Trophoblast cell (in vitro differentiated cells and primary cell): ENCODE results near the gene LYRM2.

Source experiments
- DNase-seq, 2 donors: peaks; one replicate each; pipeline ENCODE4 v3.0.0-alpha.2; 2016
- H2AFZ ChIP-seq: 2 replicates; pipeline ENCODE4 v1.6.1; 2013; ENCODE audit warnings: low read length, moderate library complexity, mild to moderate bottlenecking; ENCODE audit not compliant: insufficient read depth, poor library complexity
- H2AK5ac ChIP-seq: 2 replicates; pipeline ENCODE4 v1.6.1; 2013; ENCODE audit warnings: mild to moderate bottlenecking, low read length
- H2BK120ac ChIP-seq: 2 replicates; pipeline ENCODE4 v1.6.1; 2013; ENCODE audit warnings: low read length, mild to moderate bottlenecking, moderate library complexity; ENCODE audit not compliant: insufficient read depth, poor library complexity
- H2BK12ac ChIP-seq: 2 replicates; pipeline ENCODE4 v1.6.1; 2013; ENCODE audit warnings: mild to moderate bottlenecking, low read length, moderate library complexity
- H2BK5ac ChIP-seq: 2 replicates; pipeline ENCODE4 v1.6.1; 2013; ENCODE audit warnings: low read length, low read depth, moderate library complexity, mild to moderate bottlenecking; ENCODE audit not compliant: poor library complexity
- H3K14ac ChIP-seq: 2 replicates; pipeline ENCODE4 v1.6.1; 2013; ENCODE audit warnings: mild to moderate bottlenecking, low read length
- H3K18ac ChIP-seq: 2 replicates; pipeline ENCODE4 v1.6.1; 2013; ENCODE audit warnings: mild to moderate bottlenecking, low read length
- H3K23ac ChIP-seq: 2 replicates; pipeline ENCODE4 v1.6.1; 2013; ENCODE audit warnings: low read length
- H3K27ac ChIP-seq: 2 replicates; pipeline ENCODE4 v1.5.1; 2013; ENCODE audit warnings: low read depth, mild to moderate bottlenecking, inconsistent platforms, low read length, moderate library complexity
- H3K27me3 ChIP-seq: 2 replicates; pipeline ENCODE4 v1.6.1; 2013; ENCODE audit warnings: inconsistent platforms, mild to moderate bottlenecking, low read length, moderate library complexity; ENCODE audit not compliant: insufficient read depth
- H3K36me3 ChIP-seq, 2 experiments: 1 replicate in 1 of 2; 2 replicates in 1 of 2; pipeline ENCODE4 v1.6.1; 2013; ENCODE audit warnings: low read length in 2 of 2, mild to moderate bottlenecking in 2 of 2, moderate library complexity in 1 of 2; ENCODE audit not compliant: insufficient read depth in 2 of 2, control insufficient read depth in 1 of 2
- H3K4ac ChIP-seq: 2 replicates; pipeline ENCODE4 v1.6.1; 2013; ENCODE audit warnings: low read depth, mild to moderate bottlenecking, low read length, moderate library complexity
- H3K4me1 ChIP-seq, 2 experiments: 1 replicate in 1 of 2; 2 replicates in 1 of 2; pipeline ENCODE4 v1.6.1; 2013; ENCODE audit warnings: low read length in 2 of 2, mild to moderate bottlenecking in 2 of 2, moderate library complexity in 1 of 2; ENCODE audit not compliant: insufficient read depth in 2 of 2, control insufficient read depth in 1 of 2
- H3K4me2 ChIP-seq: 2 replicates; pipeline ENCODE4 v1.6.1; 2013; ENCODE audit warnings: inconsistent platforms, mild to moderate bottlenecking, low read length, moderate library complexity
- H3K4me3 ChIP-seq: 2 replicates; pipeline ENCODE4 v1.5.1; 2013; ENCODE audit warnings: mild to moderate bottlenecking, low read depth, low read length, inconsistent platforms
- H3K79me1 ChIP-seq: one replicate; pipeline ENCODE4 v1.6.1; 2013; ENCODE audit warnings: low read length
- H3K79me2 ChIP-seq: 2 replicates; pipeline ENCODE4 v1.6.1; 2013; ENCODE audit warnings: low read length, mild to moderate bottlenecking; ENCODE audit not compliant: control insufficient read depth, insufficient read depth, poor library complexity
- H3K9ac ChIP-seq: 2 replicates; pipeline ENCODE4 v1.6.1; 2013; ENCODE audit warnings: mild to moderate bottlenecking, low read length
- H3K9me3 ChIP-seq: 2 replicates; pipeline ENCODE4 v1.6.1; 2013; ENCODE audit warnings: low read depth, mild to moderate bottlenecking, control low read depth, inconsistent platforms, low read length; ENCODE audit not compliant: insufficient read depth
- H4K12ac ChIP-seq: 2 replicates; pipeline ENCODE4 v1.6.1; 2013; ENCODE audit warnings: low read depth, mild to moderate bottlenecking, low read length, moderate library complexity
- H4K8ac ChIP-seq: 2 replicates; pipeline ENCODE4 v1.6.1; 2013; ENCODE audit warnings: low read depth, mild to moderate bottlenecking, low read length, moderate library complexity
- H4K91ac ChIP-seq: one replicate; pipeline ENCODE4 v1.6.1; 2013; ENCODE audit warnings: low read depth, mild to moderate bottlenecking, low read length, moderate library complexity
- WGBS: extraction: QIAGEN DNeasy Blood & Tissue Kit; methylation state at CpG from one replicate; pipeline ENCODE4 v1.1.7; 2013; ENCODE audit warnings: missing lambda C conversion rate; ENCODE audit not compliant: insufficient read length, insufficient coverage; ENCODE audit errors: extremely low coverage; 5-methylcytosine and 5-hydroxymethylcytosine counted together

Gene LYRM2

DNA sequence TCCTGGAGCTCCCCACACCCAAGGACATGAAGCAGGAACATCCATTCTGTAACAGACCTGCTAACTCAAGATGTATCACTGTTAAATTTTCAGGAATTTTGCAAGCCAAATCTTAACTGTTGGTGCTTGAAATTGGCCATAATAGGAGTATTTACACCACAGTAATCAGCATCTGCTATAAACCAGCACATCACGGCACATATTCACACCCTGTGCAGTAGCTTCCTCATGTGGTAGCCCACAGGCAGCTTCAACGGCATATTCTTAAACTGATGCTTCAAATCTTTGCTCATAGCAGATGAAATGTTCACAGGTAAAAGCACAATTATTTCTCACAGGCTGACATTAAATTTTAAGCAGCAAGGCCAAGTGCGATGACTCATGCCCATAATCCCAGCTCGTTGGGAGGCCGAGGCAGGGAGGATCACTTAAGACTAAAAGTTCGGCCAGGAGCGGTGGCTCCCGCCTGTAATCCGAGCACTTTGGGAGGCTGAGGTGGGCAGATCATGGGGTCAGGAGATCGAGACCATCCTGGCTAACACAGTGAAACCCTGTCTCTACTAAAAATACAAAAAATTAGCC, 43.5 kb upstream of the LYRM2 start:
- no peak overlapping the region for H3K23ac ChIP-seq
- H3K27me3 ChIP-seq = no peaks in the 10 kb centered on the region
- peaks cover 28 to 55% of the 10 kb centered on the region in 2 experiments for H3K36me3 ChIP-seq
- H3K14ac ChIP-seq = no peak overlapping the region
- no peaks in the 10 kb centered on the region for H3K79me1 ChIP-seq
- H2BK12ac ChIP-seq = no peak overlapping the region
- no peak overlapping the region for H3K4me3 ChIP-seq
- no peak overlapping the region for H4K8ac ChIP-seq
- no peak overlapping the region for H2BK5ac ChIP-seq
- no peak overlapping the region for H4K12ac ChIP-seq
- no peak overlapping the region for H3K27ac ChIP-seq
- no peak overlapping the region for H2AK5ac ChIP-seq
- H3K18ac ChIP-seq = no peak overlapping the region
- H2BK120ac ChIP-seq = no peak overlapping the region
- H4K91ac ChIP-seq = no peak overlapping the region
- WGBS = no CpG with 5 or more reads among the region's 10 CpGs
- no peak for DNase-seq
- no peaks in the 10 kb centered on the region for H3K9me3 ChIP-seq
- H3K79me2 ChIP-seq = no peaks in the 10 kb centered on the region
- H3K4ac ChIP-seq = no peak overlapping the region
- H3K4me1 ChIP-seq = no peaks in the 10 kb centered on the region
- no peak overlapping the region for H3K4me2 ChIP-seq
- H2AFZ ChIP-seq = no peak overlapping the region
- no peak overlapping the region for H3K9ac ChIP-seq

DNA sequence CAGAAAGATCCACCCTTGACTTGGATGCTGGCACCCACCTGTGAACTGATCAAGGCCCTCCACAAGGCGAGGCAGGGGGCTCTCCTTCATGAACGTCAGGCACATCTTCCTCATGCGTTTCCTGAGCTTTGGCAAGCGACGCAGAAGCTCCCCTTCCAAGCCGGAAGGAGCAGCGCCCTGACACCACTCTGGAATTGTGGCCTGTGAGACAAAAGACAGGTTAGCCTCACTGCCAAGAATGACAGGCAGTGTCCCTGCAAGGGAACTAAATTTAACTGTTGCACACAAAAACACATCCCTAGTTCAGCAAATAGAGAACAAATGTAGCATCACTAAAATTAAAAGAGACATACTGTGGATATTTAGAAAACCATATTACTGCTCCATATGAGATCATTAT, 42.0 kb upstream of the LYRM2 start:
- Histone ChIP-seq H3K27ac (no peak overlapping the region), H3K79me1 (no peaks in the 10 kb centered on the region), H3K4ac (no peak overlapping the region), H3K9me3 (no peaks in the 10 kb centered on the region), H2BK5ac (no peak overlapping the region), H3K9ac (no peak overlapping the region), H3K23ac (no peak overlapping the region), H3K27me3 (no peaks in the 10 kb centered on the region), H3K14ac (no peak overlapping the region), H4K91ac (no peak overlapping the region), H4K8ac (no peak overlapping the region), H2BK120ac (no peak overlapping the region), H2AK5ac (no peak overlapping the region), H3K4me3 (no peak overlapping the region), H3K4me1 (no peaks in the 10 kb centered on the region), H2AFZ (no peak overlapping the region), H3K79me2 (no peaks in the 10 kb centered on the region), H4K12ac (no peak overlapping the region), H3K18ac (no peak overlapping the region), H3K36me3 (peaks cover 24 to 52% of the 10 kb centered on the region in 2 experiments), H2BK12ac (no peak overlapping the region), H3K4me2 (no peak overlapping the region)
- DNase-seq = no peak
- no CpG with 5 or more reads among the region's 7 CpGs for WGBS

GRCh38 chr6:89680150-89680549, 41.6 kb upstream of the LYRM2 start:
- Histone ChIP-seq H3K27ac (no peak overlapping the region), H2BK12ac (no peak overlapping the region)

DNA sequence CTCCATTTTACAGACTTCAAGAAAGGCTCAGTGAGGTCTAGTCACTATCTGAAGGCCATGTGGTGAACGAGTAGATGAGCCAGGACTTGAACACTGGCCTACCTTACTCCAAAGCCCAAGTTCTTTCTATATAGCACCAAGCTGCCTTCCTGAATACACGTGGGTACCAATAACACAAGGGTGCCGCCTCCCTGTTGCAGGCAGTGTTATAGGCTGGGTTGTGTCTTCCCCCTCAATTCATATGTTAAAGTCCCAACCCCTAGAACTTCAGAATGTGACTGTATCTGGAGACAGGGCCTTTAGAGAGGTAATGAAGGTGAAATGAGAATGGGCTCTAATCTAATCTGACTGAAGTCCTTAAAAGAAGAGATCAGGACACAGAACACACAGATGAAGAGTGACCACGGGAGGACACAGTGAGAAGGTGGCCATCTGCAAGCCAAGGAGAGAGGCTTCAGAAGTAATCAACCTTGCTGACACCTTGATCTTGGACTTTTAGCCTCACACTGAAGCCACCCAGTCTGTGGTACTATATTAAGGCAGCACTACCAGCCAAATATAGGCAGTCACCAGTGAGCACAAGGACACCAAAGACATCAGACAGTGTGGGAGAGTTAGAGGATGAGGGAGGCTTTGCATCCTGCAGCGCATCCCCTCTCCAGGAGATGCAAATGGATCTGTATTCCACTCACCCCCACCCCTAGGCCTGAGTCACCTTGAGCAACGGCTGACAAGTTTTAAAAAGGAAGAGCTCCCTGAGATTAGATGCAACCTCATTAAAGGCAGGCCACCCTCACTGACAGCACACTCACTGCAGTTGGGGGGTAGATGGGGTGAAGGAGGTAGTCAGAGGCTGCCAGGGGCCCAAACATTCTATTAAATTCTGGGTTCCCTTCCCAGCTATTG, 40.9 kb upstream of the LYRM2 start:
- Histone ChIP-seq H3K9ac (no peak overlapping the region), H3K18ac (no peak overlapping the region), H4K8ac (no peak overlapping the region), H2AK5ac (no peak overlapping the region), H3K9me3 (no peaks in the 10 kb centered on the region), H3K14ac (no peak overlapping the region), H2BK12ac (no peak overlapping the region), H3K36me3 (peaks cover 27 to 52% of the 10 kb centered on the region in 2 experiments), H2BK5ac (no peak overlapping the region), H3K4me2 (no peak overlapping the region), H3K4me3 (no peak overlapping the region), H3K4me1 (no peaks in the 10 kb centered on the region), H2BK120ac (no peak overlapping the region), H4K12ac (no peak overlapping the region), H2AFZ (no peak overlapping the region), H4K91ac (no peak overlapping the region), H3K79me2 (no peaks in the 10 kb centered on the region), H3K27me3 (no peaks in the 10 kb centered on the region), H3K79me1 (no peaks in the 10 kb centered on the region), H3K27ac (no peak overlapping the region), H3K4ac (no peak overlapping the region), H3K23ac (no peak overlapping the region)
- DNase-seq = no peak
- no CpG with 5 or more reads among the region's 6 CpGs for WGBS

More at GRCh38 chr6:89680150-89680549, 41.6 kb upstream of the LYRM2 start:
- H3K9me3 ChIP-seq = no peaks in the 10 kb centered on the region
- DNase-seq = no peak
- H3K23ac ChIP-seq = no peak overlapping the region
- H4K8ac ChIP-seq = no peak overlapping the region
- H3K4me2 ChIP-seq = no peak overlapping the region
- H3K4me1 ChIP-seq = no peaks in the 10 kb centered on the region
- no peak overlapping the region for H2BK5ac ChIP-seq
- H3K79me2 ChIP-seq = no peaks in the 10 kb centered on the region
- peaks cover 27 to 53% of the 10 kb centered on the region in 2 experiments for H3K36me3 ChIP-seq
- WGBS = no CpG with 5 or more reads among the region's 2 CpGs
- no peaks in the 10 kb centered on the region for H3K27me3 ChIP-seq
- H3K4ac ChIP-seq = no peak overlapping the region
- H3K9ac ChIP-seq = no peak overlapping the region
- H4K91ac ChIP-seq = no peak overlapping the region
- no peak overlapping the region for H3K14ac ChIP-seq
- no peaks in the 10 kb centered on the region for H3K79me1 ChIP-seq
- H2BK120ac ChIP-seq = no peak overlapping the region
- no peak overlapping the region for H3K4me3 ChIP-seq
- no peak overlapping the region for H2AK5ac ChIP-seq
- no peak overlapping the region for H4K12ac ChIP-seq
- no peak overlapping the region for H3K18ac ChIP-seq
- H2AFZ ChIP-seq = no peak overlapping the region
